MV-4-11 (cell line): Measurements from ENCODE around the gene KHK.

Source experiments
- DNase-seq: peaks from one replicate; lab custom pipeline; 2025; lab: John Stamatoyannopoulos, UW

Gene KHK

GRCh38 chr2:27082773-27083409 is 3.7 kb upstream of the KHK start:
- no peak for DNase-seq

GRCh38 chr2:27083410-27084296 is 2.9 kb upstream of the KHK start:
- DNase-seq = peak; percentile 9

- no peak for DNase-seq
Observed at GRCh38 chr2:27084297-27085061, 2.1 kb upstream of the KHK start.

- no peak for DNase-seq
Observed at GRCh38 chr2:27085062-27085672, 1.4 kb upstream of the KHK start.

- peak; percentile 55 for DNase-seq
Observed at GRCh38 chr2:27085673-27086089, 891 bp upstream of the KHK start.

GRCh38 chr2:27086090-27086723 is 365 bp upstream of the KHK start:
- peak; percentile 89 for DNase-seq

GRCh38 chr2:27087823-27088410 is 1.3 kb downstream of the KHK start:
- no peak for DNase-seq

- no peak for DNase-seq
Observed at GRCh38 chr2:27088634-27089033, 2.1 kb downstream of the KHK start.

- DNase-seq = no peak
Observed at GRCh38 chr2:27089111-27089954, 2.8 kb downstream of the KHK start.

- no peak for DNase-seq
Observed at GRCh38 chr2:27091746-27092695, 5.4 kb downstream of the KHK start.

GRCh38 chr2:27092696-27093429 is 6.3 kb downstream of the KHK start:
- no peak for DNase-seq

- no peak for DNase-seq
Observed at GRCh38 chr2:27093430-27094352, 7.1 kb downstream of the KHK start.

- no peak for DNase-seq
Observed at GRCh38 chr2:27094353-27094984, 7.9 kb downstream of the KHK start.

- DNase-seq = no peak
Observed at GRCh38 chr2:27095427-27095744, 8.8 kb downstream of the KHK start.

GRCh38 chr2:27095745-27096651 is 9.4 kb downstream of the KHK start:
- peak; percentile 64 for DNase-seq

- DNase-seq = peak; percentile 61
Observed at GRCh38 chr2:27096748-27097297, 10.3 kb downstream of the KHK start.
